H9 (cell line): ENCODE measurements around the gene FAM76B. TPM values are rescaled to one million over a fixed set of nuclear protein-coding genes. Genes with fewer than 3 reads are reported as not detected.

ENCODE experiments used
- DNase-seq: peaks from one replicate; pipeline ENCODE4 v3.0.0-alpha.2; 2017
- H2AFZ ChIP-seq: one replicate; pipeline ENCODE4 v1.6.1; 2013; ENCODE audit warnings: mild to moderate bottlenecking, low read length, control low read depth, moderate library complexity
- H2AK5ac ChIP-seq: 2 replicates; pipeline ENCODE4 v1.6.1; 2013; ENCODE audit warnings: low read length, control low read depth, mixed read lengths; ENCODE audit not compliant: insufficient read length
- H2BK120ac ChIP-seq: one replicate; pipeline ENCODE4 v1.6.1; 2013; ENCODE audit warnings: low read depth, mild to moderate bottlenecking, low read length, control low read depth, inconsistent platforms; ENCODE audit not compliant: poor library complexity, severe bottlenecking
- H2BK12ac ChIP-seq: 2 replicates; pipeline ENCODE4 v1.6.1; 2013; ENCODE audit warnings: low read length, control low read depth, mixed read lengths, low read depth; ENCODE audit not compliant: insufficient read length
- H2BK15ac ChIP-seq: 2 replicates; pipeline ENCODE4 v1.6.1; 2013; ENCODE audit warnings: low read depth, low read length, control low read depth
- H2BK20ac ChIP-seq: one replicate; pipeline ENCODE4 v1.6.1; 2013; ENCODE audit warnings: low read depth, mild to moderate bottlenecking, low read length, control low read depth, inconsistent platforms; ENCODE audit not compliant: poor library complexity, severe bottlenecking
- H2BK5ac ChIP-seq: 2 replicates; pipeline ENCODE4 v1.6.1; 2013; ENCODE audit warnings: low read length, control low read depth, mixed read lengths; ENCODE audit not compliant: insufficient read length
- H3K14ac ChIP-seq: 2 replicates; pipeline ENCODE4 v1.6.1; 2013; ENCODE audit warnings: low read length, control low read depth; ENCODE audit not compliant: insufficient read depth
- H3K18ac ChIP-seq: 2 replicates; pipeline ENCODE4 v1.6.1; 2013; ENCODE audit warnings: low read depth, mild to moderate bottlenecking, mixed read lengths, low read length, control low read depth; ENCODE audit not compliant: insufficient read length
- H3K23ac ChIP-seq: 2 replicates; pipeline ENCODE4 v1.6.1; 2013; ENCODE audit warnings: low read length, control low read depth, mixed read lengths, low read depth; ENCODE audit not compliant: insufficient read length
- H3K23me2 ChIP-seq: 2 replicates; pipeline ENCODE4 v1.6.1; 2013; ENCODE audit warnings: low read depth, mild to moderate bottlenecking, mixed read lengths, low read length, control low read depth; ENCODE audit not compliant: insufficient read length, poor library complexity, severe bottlenecking
- H3K27ac ChIP-seq: 2 replicates; pipeline ENCODE4 v1.5.1; 2013; ENCODE audit warnings: low read length, control low read depth, mixed read lengths, low read depth; ENCODE audit not compliant: insufficient read length
- H3K27me3 ChIP-seq: 2 replicates; pipeline ENCODE4 v1.6.1; 2013; ENCODE audit warnings: low read length, control low read depth, inconsistent platforms; ENCODE audit not compliant: insufficient read depth
- H3K4ac ChIP-seq: 2 replicates; pipeline ENCODE4 v1.6.1; 2013; ENCODE audit warnings: low read depth, mild to moderate bottlenecking, control low read depth, inconsistent platforms, low read length, moderate library complexity
- H3K4me1 ChIP-seq: 2 replicates; pipeline ENCODE4 v1.6.1; 2013; ENCODE audit warnings: low read length, control low read depth, inconsistent platforms; ENCODE audit not compliant: insufficient read depth
- H3K4me2 ChIP-seq: 2 replicates; pipeline ENCODE4 v1.6.1; 2013; ENCODE audit warnings: low read length, control low read depth, mixed read lengths; ENCODE audit not compliant: insufficient read length, insufficient read depth
- H3K56ac ChIP-seq: 2 replicates; pipeline ENCODE4 v1.6.1; 2013; ENCODE audit warnings: low read depth, mild to moderate bottlenecking, mixed read lengths, low read length, control low read depth; ENCODE audit not compliant: insufficient read length
- H3K79me1 ChIP-seq: 2 replicates; pipeline ENCODE4 v1.6.1; 2013; ENCODE audit warnings: low read depth, mild to moderate bottlenecking, moderate library complexity, low read length, control low read depth, inconsistent platforms; ENCODE audit not compliant: insufficient read depth, poor library complexity, severe bottlenecking
- H3K79me2 ChIP-seq: 2 replicates; pipeline ENCODE4 v1.6.1; 2013; ENCODE audit warnings: low read length, control low read depth, inconsistent platforms; ENCODE audit not compliant: insufficient read depth
- H3K9ac ChIP-seq: 2 replicates; pipeline ENCODE4 v1.6.1; 2013; ENCODE audit warnings: low read length, control low read depth, mixed read lengths; ENCODE audit not compliant: insufficient read length; ENCODE audit errors: extremely low read depth
- H3K9me3 ChIP-seq: one replicate; pipeline ENCODE4 v1.6.1; 2013; ENCODE audit warnings: low read depth, low read length, inconsistent platforms; ENCODE audit not compliant: control insufficient read depth
- H3T11ph ChIP-seq: one replicate; pipeline ENCODE4 v1.6.1; 2013; ENCODE audit warnings: mild to moderate bottlenecking, low read length, control low read depth, inconsistent platforms
- H4K20me1 ChIP-seq: one replicate; pipeline ENCODE4 v1.6.1; 2013; ENCODE audit not compliant: control insufficient read depth, insufficient read length, insufficient read depth
- H4K5ac ChIP-seq: 2 replicates; pipeline ENCODE4 v1.6.1; 2013; ENCODE audit warnings: low read depth, mild to moderate bottlenecking, mixed read lengths, low read length, control low read depth; ENCODE audit not compliant: insufficient read length
- H4K8ac ChIP-seq: replicated peaks from 2 replicates; pipeline ENCODE4 v1.6.1; 2013; ENCODE audit warnings: low read length, control low read depth, mixed read lengths, low read depth; ENCODE audit not compliant: insufficient read length
- H4K91ac ChIP-seq: 2 replicates; pipeline ENCODE4 v1.6.1; 2013; ENCODE audit warnings: low read depth, mild to moderate bottlenecking, moderate library complexity, mixed read lengths, low read length, control low read depth; ENCODE audit not compliant: insufficient read length
- H3K27ac Mint-ChIP-seq, 3 experiments: 2 replicates in 2 of 3; 3 replicates in 1 of 3; pipeline ENCODE4 v1.8.0; 2020 to 2021; ENCODE audit warnings: mixed read lengths in 3 of 3, mild to moderate bottlenecking in 1 of 3, moderate library complexity in 1 of 3
- H3K27me3 Mint-ChIP-seq: 2 replicates; pipeline ENCODE4 v1.8.0; 2021; ENCODE audit warnings: low read depth, mild to moderate bottlenecking, moderate library complexity, mixed read lengths
- H3K36me3 Mint-ChIP-seq, 3 experiments: 2 replicates in 2 of 3; 3 replicates in 1 of 3; pipeline ENCODE4 v1.8.0; 2020 to 2021; ENCODE audit warnings: low read depth in 3 of 3, mixed read lengths in 3 of 3; ENCODE audit not compliant: insufficient read depth in 1 of 3
- H3K4me1 Mint-ChIP-seq, 2 experiments: 2 replicates each; pipeline ENCODE4 v1.8.0; 2020; ENCODE audit warnings: mixed read lengths in 2 of 2
- H3K4me3 Mint-ChIP-seq, 2 experiments: 2 replicates in 1 of 2; 3 replicates in 1 of 2; pipeline ENCODE4 v1.8.0; 2020 to 2021; ENCODE audit warnings: mild to moderate bottlenecking in 2 of 2, mixed read lengths in 2 of 2, moderate library complexity in 1 of 2
- H3K9me3 Mint-ChIP-seq, 2 experiments: 2 replicates in 1 of 2; 3 replicates in 1 of 2; pipeline ENCODE4 v1.8.0; 2020; ENCODE audit warnings: mild to moderate bottlenecking in 2 of 2, mixed read lengths in 2 of 2, moderate library complexity in 1 of 2
- WGBS: extraction: QIAGEN DNeasy Blood & Tissue Kit; methylation state at CpG from one replicate; pipeline ENCODE4 v1.1.7; 2013; ENCODE audit warnings: missing lambda C conversion rate, low lambda C conversion rate, mixed read lengths; ENCODE audit not compliant: insufficient read length; ENCODE audit errors: extremely low coverage; 5-methylcytosine and 5-hydroxymethylcytosine counted together
- total RNA-seq: library from RNA; stranded (reverse); gene quantifications from 2 replicates; pipeline ENCODE4 v1.2.1, GENCODE V29; 2021
- TF ChIP-seq, protein P1 (sequence below): fragments of 200-600 bp; sonication (generic); conservative IDR thresholded peaks from 3 replicates; pipeline ENCODE4 v1.8.0; 2021; ENCODE audit warnings: antibody characterized with exemption, mild to moderate bottlenecking

The FAM76B gene
- total RNA-seq, 1 experiment from 2014 or later, result 31.5 TPM

DNA sequence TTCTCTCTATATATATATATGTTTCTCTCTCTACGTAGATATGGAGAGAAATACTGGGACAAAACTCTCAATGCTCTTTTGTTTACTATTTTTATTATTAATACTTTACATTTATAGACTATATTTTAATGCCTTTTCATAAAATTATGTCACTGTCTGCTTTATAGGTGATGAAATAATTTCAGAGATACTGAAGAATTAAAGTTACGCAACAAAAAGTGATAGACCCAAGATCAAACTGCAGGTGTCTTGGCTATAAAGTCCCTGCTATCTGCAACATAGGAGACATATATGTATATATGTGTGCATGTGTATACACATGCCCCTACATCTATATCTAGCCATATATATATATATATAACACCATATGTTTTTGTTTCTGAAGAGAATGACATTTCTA lies 60.8 kb downstream of the FAM76B start:
- Histone ChIP-seq H3K23me2 (no peaks in the 10 kb centered on the region), H3K4me2 (no peak overlapping the region), H4K20me1 (no peaks in the 10 kb centered on the region), H3K9me3 (no peaks in the 10 kb centered on the region), H3K14ac (no peak overlapping the region), H2BK120ac (no peak overlapping the region), H3K4me1 (no peaks in the 10 kb centered on the region; the same call in 1 of the 2 replicates), H2BK15ac (no peak overlapping the region), H3T11ph (no peak overlapping the region), H3K27me3 (no peaks in the 10 kb centered on the region), H2BK20ac (no peak overlapping the region), H2AK5ac (no peak overlapping the region), H2AFZ (no peak overlapping the region), H3K18ac (no peak overlapping the region), H2BK12ac (no peak overlapping the region), H4K8ac (no peak overlapping the region), H3K4ac (no peak overlapping the region), H2BK5ac (no peak overlapping the region), H4K91ac (no peak overlapping the region), H3K56ac (no peak overlapping the region), H3K27ac (no peak overlapping the region), H3K9ac (no peak overlapping the region), H3K79me2 (no peaks in the 10 kb centered on the region), H4K5ac (no peak overlapping the region), H3K23ac (no peak overlapping the region), H3K79me1 (no peaks in the 10 kb centered on the region)
- H3K9me3 Mint-ChIP-seq, result peaks cover 0 to 1% of the 10 kb centered on the region in 2 experiments; a peak in 1 of 5 replicates
- H3K27me3 Mint-ChIP-seq, result no peaks in the 10 kb centered on the region
- DNase-seq, result no peak
- WGBS, result no CpG with 5 or more reads among the region's 2 CpGs
- no peak overlapping the region for H3K4me3 Mint-ChIP-seq
- H3K4me1 Mint-ChIP-seq, result no peaks in the 10 kb centered on the region; a peak in 1 of 4 replicates
- TF ChIP-seq, protein P1, sequence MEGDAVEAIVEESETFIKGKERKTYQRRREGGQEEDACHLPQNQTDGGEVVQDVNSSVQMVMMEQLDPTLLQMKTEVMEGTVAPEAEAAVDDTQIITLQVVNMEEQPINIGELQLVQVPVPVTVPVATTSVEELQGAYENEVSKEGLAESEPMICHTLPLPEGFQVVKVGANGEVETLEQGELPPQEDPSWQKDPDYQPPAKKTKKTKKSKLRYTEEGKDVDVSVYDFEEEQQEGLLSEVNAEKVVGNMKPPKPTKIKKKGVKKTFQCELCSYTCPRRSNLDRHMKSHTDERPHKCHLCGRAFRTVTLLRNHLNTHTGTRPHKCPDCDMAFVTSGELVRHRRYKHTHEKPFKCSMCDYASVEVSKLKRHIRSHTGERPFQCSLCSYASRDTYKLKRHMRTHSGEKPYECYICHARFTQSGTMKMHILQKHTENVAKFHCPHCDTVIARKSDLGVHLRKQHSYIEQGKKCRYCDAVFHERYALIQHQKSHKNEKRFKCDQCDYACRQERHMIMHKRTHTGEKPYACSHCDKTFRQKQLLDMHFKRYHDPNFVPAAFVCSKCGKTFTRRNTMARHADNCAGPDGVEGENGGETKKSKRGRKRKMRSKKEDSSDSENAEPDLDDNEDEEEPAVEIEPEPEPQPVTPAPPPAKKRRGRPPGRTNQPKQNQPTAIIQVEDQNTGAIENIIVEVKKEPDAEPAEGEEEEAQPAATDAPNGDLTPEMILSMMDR, result no peak
- no peaks in the 10 kb centered on the region for H3K36me3 Mint-ChIP-seq
- no peak overlapping the region for H3K27ac Mint-ChIP-seq
